Panc1 (cell line): ENCODE data around the gene NEK6. TPM values are rescaled to one million over a fixed set of nuclear protein-coding genes. Genes with fewer than 3 reads are reported as not detected.

Experiments
- ATAC-seq: fragments of 200-7000 bp; cut with Tn5 transposase; 2 replicates; pipeline ENCODE4 v1.9.1; 2020; ENCODE audit warnings: mild to moderate bottlenecking, moderate library complexity
- BruUV-seq: library from RNA; stranded (reverse); fragments of 400-500 nt; replicated peaks from 2 replicates; lab custom pipeline; 2021; lab: Mats Ljungman, UMichigan
- CTCF ChIA-PET: fragments of 300-600 bp; sonication (Branson Sonifier 250); formaldehyde crosslinking; loops from one replicate; lab custom pipeline; 2022; ENCODE audit warnings: antibody characterized with exemption; lab: Charles Lee
- POLR2A ChIA-PET: fragments of 300-600 bp; sonication (Branson Sonifier 250); formaldehyde crosslinking; loops from one replicate; lab custom pipeline; 2022; ENCODE audit warnings: antibody characterized with exemption; lab: Charles Lee
- DNase-seq: peaks from one replicate; pipeline ENCODE4 v3.0.0-alpha.2; 2010; ENCODE audit warnings: low read depth, low spot score
- H3K27ac ChIP-seq: 2 replicates; pipeline ENCODE4 v1.5.1; 2011; ENCODE audit warnings: mild to moderate bottlenecking, low read length, inconsistent platforms
- H3K27me3 ChIP-seq: fragments of 200-500 bp; sonication (Bioruptor generic); 2 replicates; pipeline ENCODE4 v1.6.0; 2014; ENCODE audit warnings: low read length, inconsistent platforms; ENCODE audit not compliant: control insufficient read depth, insufficient read depth
- H3K36me3 ChIP-seq: fragments of 200-500 bp; sonication (Bioruptor generic); 2 replicates; pipeline ENCODE4 v1.5.1; 2014; ENCODE audit warnings: inconsistent platforms, mild to moderate bottlenecking, low read length, moderate library complexity; ENCODE audit not compliant: control insufficient read depth, insufficient read depth
- H3K4me1 ChIP-seq: 2 replicates; pipeline ENCODE4 v1.5.1; 2011; ENCODE audit warnings: inconsistent platforms, mild to moderate bottlenecking, low read length, moderate library complexity; ENCODE audit not compliant: control insufficient read depth, insufficient read depth
- H3K4me3 ChIP-seq, 2 experiments: 2 replicates each; pipeline ENCODE4 v1.5.1; 2011 to 2012; ENCODE audit warnings: low read depth in 2 of 2, low read length in 2 of 2, mild to moderate bottlenecking in 2 of 2, inconsistent platforms in 1 of 2, moderate library complexity in 1 of 2
- H3K9me3 ChIP-seq: fragments of 200-500 bp; sonication (Bioruptor generic); 2 replicates; pipeline ENCODE4 v1.5.1; 2014; ENCODE audit warnings: low read depth, mild to moderate bottlenecking, inconsistent platforms, low read length, moderate library complexity; ENCODE audit not compliant: control insufficient read depth, insufficient read depth
- CTCF ChIP-seq: fragments of 450-650 bp; IDR thresholded peaks from 2 replicates; pipeline ENCODE4 v1.5.1; 2017; ENCODE audit warnings: mild to moderate bottlenecking
- POLR2AphosphoS5 ChIP-seq: IDR thresholded peaks from 2 replicates; pipeline ENCODE4 v1.6.1; 2012; ENCODE audit warnings: mild to moderate bottlenecking, low read depth, low read length, moderate library complexity
- REST ChIP-seq, 2 experiments: IDR thresholded peaks; 2 replicates each; pipeline ENCODE4 v1.6.1; 2011 to 2012; ENCODE audit warnings: low read depth in 2 of 2, control low read depth in 1 of 2, low read length in 1 of 2, mild to moderate bottlenecking in 1 of 2, moderate library complexity in 1 of 2; ENCODE audit not compliant: insufficient read depth in 1 of 2
- SIN3A ChIP-seq: IDR thresholded peaks from 2 replicates; pipeline ENCODE4 v1.6.1; 2012; ENCODE audit warnings: low read depth, mild to moderate bottlenecking, low read length, moderate library complexity, borderline replicate concordance; ENCODE audit not compliant: insufficient read depth
- TCF7L2 ChIP-seq: IDR thresholded peaks from 2 replicates; pipeline ENCODE4 v1.6.1; 2011; ENCODE audit warnings: mild to moderate bottlenecking, low read depth, low read length, inconsistent platforms
- in situ Hi-C: cut with HindIII; loops from 2 replicates; pipeline ENCODE4 v1.10.0; 2016; ENCODE audit warnings: low sequenced_read_pairs, low pct_unique_long_range_greater_than_20kb
- intact Hi-C: fragments of 100-400 bp; cut with micrococcal nuclease; formaldehyde crosslinking; loops from one replicate; pipeline ENCODE4 v1.10.0; 2022; ENCODE audit not compliant: unreplicated experiment
- total RNA-seq: library from RNA; stranded (reverse); gene quantifications from one replicate; pipeline ENCODE4 v1.2.1, GENCODE V29; 2021; ENCODE audit not compliant: unreplicated experiment

The NEK6 gene
- total RNA-seq, 1 experiment from 2014 or later = 56.3 TPM

DNA sequence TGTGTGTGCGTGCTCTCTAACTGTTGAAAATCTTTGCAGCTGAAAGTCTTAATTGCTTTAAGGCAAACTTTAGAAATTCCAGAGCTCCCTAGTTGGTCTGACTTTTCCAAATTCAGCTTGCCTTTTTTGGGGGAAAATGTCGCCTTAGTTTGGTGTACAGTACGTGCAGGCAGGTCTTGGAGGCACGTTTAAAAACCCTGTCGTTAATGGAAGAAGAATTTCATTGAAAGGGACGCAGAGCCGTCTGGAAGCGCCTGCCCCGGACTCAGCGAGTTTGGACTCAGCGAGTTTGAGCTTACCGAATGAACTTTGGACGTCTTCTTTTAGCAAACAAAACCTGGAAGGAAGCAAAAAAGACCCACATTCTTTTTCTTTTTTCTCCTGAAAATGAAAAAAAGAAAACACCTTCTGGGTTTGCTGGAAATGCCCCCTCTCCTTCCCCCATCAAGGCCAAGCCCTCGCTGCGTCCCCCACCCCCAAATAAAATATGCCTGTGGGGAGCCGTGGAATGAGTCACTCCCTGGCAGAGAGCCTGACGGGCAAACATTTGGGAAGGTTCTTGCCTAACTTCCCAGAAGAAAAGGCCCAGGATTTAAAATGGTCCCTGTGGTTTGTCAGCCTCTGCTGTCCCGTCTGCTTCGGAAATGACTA lies 1.5 kb downstream of the NEK6 start:
- 0 out of 2 replicates have a peak, but pooled peaks have one; percentile 20 for ATAC-seq
- Histone ChIP-seq H3K27ac (peak overlapping the region; percentile 98), H3K27me3 (no peaks in the 10 kb centered on the region), H3K36me3 (no peaks in the 10 kb centered on the region), H3K4me3 (peak overlapping the region; percentile 71 to 77), H3K9me3 (no peaks in the 10 kb centered on the region), H3K4me1 (peaks cover 57% of the 10 kb centered on the region)
- no peak for TF ChIP-seq TCF7L2
- no peak for TF ChIP-seq REST (IDR thresholded peaks at IDR 0.05; ENCODE audit: insufficient read depth in 1 of 2, low read depth in 2 of 2, low read length in 1 of 2)
- TF ChIP-seq POLR2AphosphoS5 = peak; percentile 30; the same call in 1 of the 2 replicates
- TF ChIP-seq SIN3A = no peak
- TF ChIP-seq CTCF = no peak
- intact Hi-C loops (no loop called here), in situ Hi-C loops (no loop called here)
- ChIA-PET CTCF (no interaction called here), POLR2A (no interaction called here)
- DNase-seq = no peak
- TSS peak; percentile 66 for BruUV-seq

- no peak for TF ChIP-seq SIN3A
- no peak for TF ChIP-seq REST (IDR thresholded peaks at IDR 0.05; ENCODE audit: insufficient read depth in 1 of 2, low read depth in 2 of 2, low read length in 1 of 2)
- no peak for TF ChIP-seq CTCF
- no peak for TF ChIP-seq POLR2AphosphoS5
- TF ChIP-seq TCF7L2 = no peak
- ATAC-seq = peak; percentile 66
- in situ Hi-C loops = no loop called here
- POLR2A ChIA-PET = no interaction called here
- no peaks in the 10 kb centered on the region for H3K27me3 ChIP-seq
- intact Hi-C loops = loop anchor here (5.0 kb wide), 1 partner anchor 134 kb away; no protein-coding TSS in a partner anchor
- no peaks in the 10 kb centered on the region for H3K9me3 ChIP-seq
- CTCF ChIA-PET = no interaction called here
- H3K4me1 ChIP-seq = peaks cover 64% of the 10 kb centered on the region
- H3K36me3 ChIP-seq = no peaks in the 10 kb centered on the region
- DNase-seq = no peak
- H3K4me3 ChIP-seq = peak overlapping the region; percentile 14 to 44
- peak overlapping the region; percentile 98 for H3K27ac ChIP-seq
- no TSS peak for BruUV-seq
Observed at GRCh38 chr9:124260769-124261603, 3.2 kb downstream of the NEK6 start.
